Liver (tissue), 9 donors: ENCODE data around the gene ABCA13. TPM values are rescaled to one million over a fixed set of nuclear protein-coding genes. Genes with fewer than 3 reads are reported as not detected.

Experiments
- DNase-seq: peaks from one replicate; pipeline ENCODE4 v3.0.0-alpha.2; 2017; ENCODE audit warnings: low spot score
- H3K27ac ChIP-seq, 2 donors: one replicate each; pipeline ENCODE4 v1.7.0; 2013; ENCODE audit warnings: inconsistent platforms in 2 of 2, low read length in 2 of 2, control low read depth in 1 of 2, low read depth in 1 of 2, mild to moderate bottlenecking in 1 of 2
- H3K27me3 ChIP-seq, 4 donors: one replicate each; pipeline versions ENCODE4 v1.6.1 to v1.7.0; 2013; ENCODE audit warnings: low read length in 3 of 4, inconsistent platforms in 1 of 4, mild to moderate bottlenecking in 1 of 4, moderate library complexity in 1 of 4; ENCODE audit not compliant: control insufficient read depth in 4 of 4, insufficient read depth in 4 of 4
- H3K36me3 ChIP-seq, 4 donors: one replicate each; pipeline versions ENCODE4 v1.6.1 to v1.7.0; 2013; ENCODE audit warnings: low read length in 3 of 4, mild to moderate bottlenecking in 3 of 4, low read depth in 1 of 4, moderate library complexity in 1 of 4; ENCODE audit not compliant: control insufficient read depth in 4 of 4, insufficient read depth in 3 of 4
- H3K4me1 ChIP-seq, 4 donors: one replicate each; pipeline versions ENCODE4 v1.6.1 to v1.7.0; 2013; ENCODE audit warnings: low read length in 3 of 4, mild to moderate bottlenecking in 3 of 4, moderate library complexity in 1 of 4; ENCODE audit not compliant: control insufficient read depth in 4 of 4, insufficient read depth in 4 of 4
- H3K4me3 ChIP-seq, 3 donors: one replicate each; pipeline versions ENCODE4 v1.6.1 to v1.7.0; 2013; ENCODE audit warnings: low read length in 3 of 3, control low read depth in 1 of 3, low read depth in 1 of 3, mild to moderate bottlenecking in 1 of 3
- H3K9ac ChIP-seq, 2 donors: one replicate each; pipeline ENCODE4 v1.7.0; 2013; ENCODE audit warnings: low read length in 2 of 2, mild to moderate bottlenecking in 2 of 2, moderate library complexity in 2 of 2, control low read depth in 1 of 2, low read depth in 1 of 2
- H3K9me3 ChIP-seq, 4 donors: one replicate each; pipeline versions ENCODE4 v1.6.1 to v1.7.0; 2013; ENCODE audit warnings: low read length in 3 of 4; ENCODE audit not compliant: control insufficient read depth in 4 of 4
- EGR1 ChIP-seq, 2 donors: IDR thresholded peaks; 2 replicates each; pipeline ENCODE4 v1.6.1; 2016 to 2018; ENCODE audit warnings: antibody characterized with exemption in 2 of 2, low read depth in 2 of 2
- FOXA1 ChIP-seq: IDR thresholded peaks from 2 replicates; pipeline ENCODE4 v1.6.1; 2016; ENCODE audit warnings: antibody characterized with exemption
- FOXA2 ChIP-seq: IDR thresholded peaks from 2 replicates; pipeline ENCODE4 v1.6.1; 2016; ENCODE audit warnings: antibody characterized with exemption
- GABPA ChIP-seq, 2 donors: IDR thresholded peaks in 1 of 2; conservative IDR thresholded peaks in 1 of 2; 2 replicates each; pipeline ENCODE4 v1.6.1; 2016; ENCODE audit warnings: antibody characterized with exemption in 2 of 2, mild to moderate bottlenecking in 1 of 2, moderate library complexity in 1 of 2
- HNF4A ChIP-seq, 2 donors: conservative IDR thresholded peaks; 2 replicates each; pipeline ENCODE4 v1.6.1; 2016; ENCODE audit warnings: antibody characterized with exemption in 2 of 2, mild to moderate bottlenecking in 2 of 2
- HNF4G ChIP-seq: IDR thresholded peaks from 2 replicates; pipeline ENCODE4 v1.6.1; 2016; ENCODE audit warnings: antibody characterized with exemption
- JUND ChIP-seq, 2 donors: IDR thresholded peaks; 2 replicates each; pipeline ENCODE4 v1.6.1; 2016; ENCODE audit warnings: antibody characterized with exemption in 2 of 2
- NR2F2 ChIP-seq: IDR thresholded peaks from 2 replicates; pipeline ENCODE4 v1.6.1; 2016; ENCODE audit warnings: antibody characterized with exemption
- RAD21 ChIP-seq, 2 donors: IDR thresholded peaks; 2 replicates each; pipeline ENCODE4 v1.6.1; 2016; ENCODE audit warnings: antibody characterized with exemption in 2 of 2, mild to moderate bottlenecking in 2 of 2
- RXRA ChIP-seq, 2 donors: IDR thresholded peaks; 2 replicates each; pipeline ENCODE4 v1.6.1; 2017 to 2018; ENCODE audit warnings: antibody characterized with exemption in 2 of 2, mild to moderate bottlenecking in 1 of 2
- TAF1 ChIP-seq: conservative IDR thresholded peaks from 2 replicates; pipeline ENCODE4 v1.6.1; 2016; ENCODE audit warnings: antibody characterized with exemption, mild to moderate bottlenecking
- YY1 ChIP-seq: IDR thresholded peaks from 2 replicates; pipeline ENCODE4 v1.6.1; 2016; ENCODE audit warnings: antibody characterized with exemption, mild to moderate bottlenecking
- WGBS: extraction: QIAGEN DNeasy Blood & Tissue Kit; methylation state at CpG from one replicate; pipeline ENCODE4 v1.1.7; 2013; 5-methylcytosine and 5-hydroxymethylcytosine counted together
- polyA plus RNA-seq, 2 donors: library from polyadenylated mRNA; stranded (reverse) in 1 of 2; unstranded in 1 of 2; fragments of 200-250 nt in 1 of 2; fragments of >200 nt in 1 of 2; fragmentation: Nextera tagmentation in 1 of 2; extraction: Ambion mirVana in 1 of 2; gene quantifications; one replicate each; pipeline versions ENCODE4 v1.2.1 to v1.2.3, GENCODE V29; 2013 to 2015
- total RNA-seq, 2 donors: library from RNA; depleted of rRNA; stranded (reverse); fragments of >200 nt; gene quantifications; one replicate each; pipeline ENCODE4 v1.2.3, GENCODE V29; 2014
- TF ChIP-seq, protein P1 (sequence below): fragments of 150-350 bp; IDR thresholded peaks from 2 replicates; pipeline ENCODE4 v1.5.1; 2017; ENCODE audit warnings: improper control_type of control experiment, low read depth, low read length; ENCODE audit not compliant: missing input control
- TF ChIP-seq, protein P2 (sequence below): IDR thresholded peaks from 2 replicates; pipeline ENCODE4 v1.6.1; 2016; ENCODE audit warnings: antibody characterized with exemption, mild to moderate bottlenecking
- TF ChIP-seq, protein P3 (sequence below): IDR thresholded peaks from 2 replicates; pipeline ENCODE4 v1.6.1; 2016; ENCODE audit warnings: antibody characterized with exemption
- TF ChIP-seq, protein P4 (sequence below): IDR thresholded peaks from 2 replicates; pipeline ENCODE4 v1.6.1; 2016; ENCODE audit warnings: antibody characterized with exemption
- TF ChIP-seq, protein P5 (sequence below): IDR thresholded peaks from 2 replicates; pipeline ENCODE4 v1.6.1; 2016; ENCODE audit warnings: antibody characterized with exemption
- donor health status: healthy.
- donor health status: healthy.
- donor health status: healthy.
- donor health status: healthy.
- donor health status: healthy.

ABCA13 gene
- total and polyA plus RNA-seq, 4 donors = 0.22 to 1.0 (median 0.66) TPM

DNA sequence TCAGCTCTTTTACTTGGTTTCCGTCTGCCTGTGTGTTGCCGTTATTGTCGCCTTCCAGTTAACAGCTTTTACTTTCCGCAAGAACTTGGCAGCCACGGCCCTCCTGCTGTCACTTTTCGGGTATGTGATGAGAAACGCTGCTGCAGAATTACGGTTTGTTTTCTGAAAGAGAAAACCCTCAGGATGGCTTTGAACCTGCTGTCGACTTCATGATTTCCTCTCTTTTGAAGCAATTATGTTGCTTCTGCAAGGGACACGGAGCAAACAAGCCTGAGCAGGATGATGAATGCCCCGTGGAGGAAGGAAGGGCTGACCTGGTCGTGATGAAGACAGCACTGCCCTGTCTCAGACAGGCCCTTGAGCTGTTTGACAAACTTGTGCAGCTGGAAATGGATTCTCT is 339.8 kb downstream of the ABCA13 start:
- no peaks in the 10 kb centered on the region for H3K36me3 ChIP-seq
- H3K27me3 ChIP-seq = no peaks in the 10 kb centered on the region
- TF ChIP-seq FOXA1 = no peak
- TF ChIP-seq, protein P1, sequence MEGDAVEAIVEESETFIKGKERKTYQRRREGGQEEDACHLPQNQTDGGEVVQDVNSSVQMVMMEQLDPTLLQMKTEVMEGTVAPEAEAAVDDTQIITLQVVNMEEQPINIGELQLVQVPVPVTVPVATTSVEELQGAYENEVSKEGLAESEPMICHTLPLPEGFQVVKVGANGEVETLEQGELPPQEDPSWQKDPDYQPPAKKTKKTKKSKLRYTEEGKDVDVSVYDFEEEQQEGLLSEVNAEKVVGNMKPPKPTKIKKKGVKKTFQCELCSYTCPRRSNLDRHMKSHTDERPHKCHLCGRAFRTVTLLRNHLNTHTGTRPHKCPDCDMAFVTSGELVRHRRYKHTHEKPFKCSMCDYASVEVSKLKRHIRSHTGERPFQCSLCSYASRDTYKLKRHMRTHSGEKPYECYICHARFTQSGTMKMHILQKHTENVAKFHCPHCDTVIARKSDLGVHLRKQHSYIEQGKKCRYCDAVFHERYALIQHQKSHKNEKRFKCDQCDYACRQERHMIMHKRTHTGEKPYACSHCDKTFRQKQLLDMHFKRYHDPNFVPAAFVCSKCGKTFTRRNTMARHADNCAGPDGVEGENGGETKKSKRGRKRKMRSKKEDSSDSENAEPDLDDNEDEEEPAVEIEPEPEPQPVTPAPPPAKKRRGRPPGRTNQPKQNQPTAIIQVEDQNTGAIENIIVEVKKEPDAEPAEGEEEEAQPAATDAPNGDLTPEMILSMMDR = no peak
- TF ChIP-seq, protein P2, sequence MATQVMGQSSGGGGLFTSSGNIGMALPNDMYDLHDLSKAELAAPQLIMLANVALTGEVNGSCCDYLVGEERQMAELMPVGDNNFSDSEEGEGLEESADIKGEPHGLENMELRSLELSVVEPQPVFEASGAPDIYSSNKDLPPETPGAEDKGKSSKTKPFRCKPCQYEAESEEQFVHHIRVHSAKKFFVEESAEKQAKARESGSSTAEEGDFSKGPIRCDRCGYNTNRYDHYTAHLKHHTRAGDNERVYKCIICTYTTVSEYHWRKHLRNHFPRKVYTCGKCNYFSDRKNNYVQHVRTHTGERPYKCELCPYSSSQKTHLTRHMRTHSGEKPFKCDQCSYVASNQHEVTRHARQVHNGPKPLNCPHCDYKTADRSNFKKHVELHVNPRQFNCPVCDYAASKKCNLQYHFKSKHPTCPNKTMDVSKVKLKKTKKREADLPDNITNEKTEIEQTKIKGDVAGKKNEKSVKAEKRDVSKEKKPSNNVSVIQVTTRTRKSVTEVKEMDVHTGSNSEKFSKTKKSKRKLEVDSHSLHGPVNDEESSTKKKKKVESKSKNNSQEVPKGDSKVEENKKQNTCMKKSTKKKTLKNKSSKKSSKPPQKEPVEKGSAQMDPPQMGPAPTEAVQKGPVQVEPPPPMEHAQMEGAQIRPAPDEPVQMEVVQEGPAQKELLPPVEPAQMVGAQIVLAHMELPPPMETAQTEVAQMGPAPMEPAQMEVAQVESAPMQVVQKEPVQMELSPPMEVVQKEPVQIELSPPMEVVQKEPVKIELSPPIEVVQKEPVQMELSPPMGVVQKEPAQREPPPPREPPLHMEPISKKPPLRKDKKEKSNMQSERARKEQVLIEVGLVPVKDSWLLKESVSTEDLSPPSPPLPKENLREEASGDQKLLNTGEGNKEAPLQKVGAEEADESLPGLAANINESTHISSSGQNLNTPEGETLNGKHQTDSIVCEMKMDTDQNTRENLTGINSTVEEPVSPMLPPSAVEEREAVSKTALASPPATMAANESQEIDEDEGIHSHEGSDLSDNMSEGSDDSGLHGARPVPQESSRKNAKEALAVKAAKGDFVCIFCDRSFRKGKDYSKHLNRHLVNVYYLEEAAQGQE = no peak
- TF ChIP-seq EGR1 (IDR thresholded peaks at IDR 0.05; ENCODE audit: low read depth in 2 of 2) = no peak
- no peak for TF ChIP-seq GABPA (IDR thresholded peaks at IDR 0.05 in 1 of 2, conservative IDR thresholded peaks at IDR 0.05 in 1 of 2)
- no peak for TF ChIP-seq RXRA (IDR thresholded peaks at IDR 0.05)
- TF ChIP-seq, protein P3, sequence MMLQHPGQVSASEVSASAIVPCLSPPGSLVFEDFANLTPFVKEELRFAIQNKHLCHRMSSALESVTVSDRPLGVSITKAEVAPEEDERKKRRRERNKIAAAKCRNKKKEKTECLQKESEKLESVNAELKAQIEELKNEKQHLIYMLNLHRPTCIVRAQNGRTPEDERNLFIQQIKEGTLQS = no peak
- TF ChIP-seq, protein P4, sequence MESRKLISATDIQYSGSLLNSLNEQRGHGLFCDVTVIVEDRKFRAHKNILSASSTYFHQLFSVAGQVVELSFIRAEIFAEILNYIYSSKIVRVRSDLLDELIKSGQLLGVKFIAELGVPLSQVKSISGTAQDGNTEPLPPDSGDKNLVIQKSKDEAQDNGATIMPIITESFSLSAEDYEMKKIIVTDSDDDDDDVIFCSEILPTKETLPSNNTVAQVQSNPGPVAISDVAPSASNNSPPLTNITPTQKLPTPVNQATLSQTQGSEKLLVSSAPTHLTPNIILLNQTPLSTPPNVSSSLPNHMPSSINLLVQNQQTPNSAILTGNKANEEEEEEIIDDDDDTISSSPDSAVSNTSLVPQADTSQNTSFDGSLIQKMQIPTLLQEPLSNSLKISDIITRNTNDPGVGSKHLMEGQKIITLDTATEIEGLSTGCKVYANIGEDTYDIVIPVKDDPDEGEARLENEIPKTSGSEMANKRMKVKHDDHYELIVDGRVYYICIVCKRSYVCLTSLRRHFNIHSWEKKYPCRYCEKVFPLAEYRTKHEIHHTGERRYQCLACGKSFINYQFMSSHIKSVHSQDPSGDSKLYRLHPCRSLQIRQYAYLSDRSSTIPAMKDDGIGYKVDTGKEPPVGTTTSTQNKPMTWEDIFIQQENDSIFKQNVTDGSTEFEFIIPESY = no peak
- TF ChIP-seq TAF1 = no peak
- TF ChIP-seq RAD21 (IDR thresholded peaks at IDR 0.05) = no peak
- TF ChIP-seq, protein P5, sequence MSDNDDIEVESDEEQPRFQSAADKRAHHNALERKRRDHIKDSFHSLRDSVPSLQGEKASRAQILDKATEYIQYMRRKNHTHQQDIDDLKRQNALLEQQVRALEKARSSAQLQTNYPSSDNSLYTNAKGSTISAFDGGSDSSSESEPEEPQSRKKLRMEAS = no peak
- no peak for TF ChIP-seq HNF4G
- no peak for TF ChIP-seq YY1
- no peak for TF ChIP-seq FOXA2
- TF ChIP-seq JUND (IDR thresholded peaks at IDR 0.05) = no peak
- TF ChIP-seq HNF4A (conservative IDR thresholded peaks at IDR 0.05) = no peak
- 48% methylated on average over 12 of the region's 12 CpGs for WGBS
- no peaks in the 10 kb centered on the region for H3K4me1 ChIP-seq
- no peak for DNase-seq
- no peak overlapping the region for H3K4me3 ChIP-seq
- H3K27ac ChIP-seq = no peak overlapping the region
- no peak overlapping the region for H3K9ac ChIP-seq
- no peaks in the 10 kb centered on the region for H3K9me3 ChIP-seq

DNA sequence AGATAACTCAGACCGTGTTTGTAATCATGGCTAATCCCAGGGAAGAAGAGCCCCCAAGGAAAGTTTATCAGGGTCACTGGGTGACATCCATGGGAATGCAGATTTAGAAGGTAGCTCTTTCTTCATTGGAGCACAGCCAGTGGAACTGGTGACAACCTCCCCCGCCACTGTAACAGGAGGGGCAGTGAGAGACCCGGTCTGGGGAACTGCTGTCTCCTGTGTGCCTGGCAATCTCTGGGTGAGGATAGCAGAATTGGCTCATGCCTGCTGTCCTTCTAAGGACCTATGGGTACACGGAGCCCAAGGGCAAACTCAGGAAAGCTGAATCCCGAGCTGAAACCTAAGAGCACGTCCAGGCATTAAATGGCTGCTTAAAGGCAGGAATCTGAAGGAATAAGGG is 341.6 kb downstream of the ABCA13 start:
- H3K4me1 ChIP-seq = no peaks in the 10 kb centered on the region
- H3K9me3 ChIP-seq = no peaks in the 10 kb centered on the region
- 36% methylated on average over 6 of the region's 6 CpGs for WGBS
- H3K9ac ChIP-seq = no peak overlapping the region
- no peaks in the 10 kb centered on the region for H3K27me3 ChIP-seq
- no peak for DNase-seq
- no peak overlapping the region for H3K4me3 ChIP-seq
- H3K36me3 ChIP-seq = no peaks in the 10 kb centered on the region
- no peak overlapping the region for H3K27ac ChIP-seq
- TF ChIP-seq FOXA2 (no peak), RXRA (IDR thresholded peaks at IDR 0.05) (no peak), GABPA (IDR thresholded peaks at IDR 0.05 in 1 of 2, conservative IDR thresholded peaks at IDR 0.05 in 1 of 2) (no peak), HNF4A (conservative IDR thresholded peaks at IDR 0.05) (no peak), JUND (IDR thresholded peaks at IDR 0.05) (no peak), HNF4G (no peak), EGR1 (IDR thresholded peaks at IDR 0.05; ENCODE audit: low read depth in 2 of 2) (no peak), NR2F2 (no peak)
- TF ChIP-seq, protein P3 = no peak
- TF ChIP-seq, protein P4 = no peak
- TF ChIP-seq, protein P1 = no peak
